Fibroblast of the aortic adventitia (primary cell): Measurements from ENCODE around the gene MAN2A1. TPM values are rescaled to one million over a fixed set of nuclear protein-coding genes. Genes with fewer than 3 reads are reported as not detected.

Experiments
- DNase-seq: peaks from one replicate; pipeline ENCODE4 v3.0.0-alpha.2; 2010; ENCODE audit warnings: low read depth
- H3K4me3 ChIP-seq: 2 replicates; pipeline ENCODE4 v1.5.1; 2011; ENCODE audit warnings: low read depth, mild to moderate bottlenecking, control low read depth, low read length, moderate library complexity
- total RNA-seq: library from RNA; depleted of rRNA; stranded (reverse); fragments of >200 nt; gene quantifications from 2 replicates; pipeline ENCODE4 v1.2.3, GENCODE V29; 2012; ENCODE audit warnings: low replicate concordance
- TF ChIP-seq, protein P1 (sequence below): IDR thresholded peaks from 2 replicates; pipeline ENCODE4 v1.5.1; 2011; ENCODE audit warnings: mild to moderate bottlenecking, low read length, control low read depth, inconsistent platforms; ENCODE audit not compliant: insufficient read depth

The MAN2A1 gene
- total RNA-seq, 1 donor, result 62.3 TPM

DNA sequence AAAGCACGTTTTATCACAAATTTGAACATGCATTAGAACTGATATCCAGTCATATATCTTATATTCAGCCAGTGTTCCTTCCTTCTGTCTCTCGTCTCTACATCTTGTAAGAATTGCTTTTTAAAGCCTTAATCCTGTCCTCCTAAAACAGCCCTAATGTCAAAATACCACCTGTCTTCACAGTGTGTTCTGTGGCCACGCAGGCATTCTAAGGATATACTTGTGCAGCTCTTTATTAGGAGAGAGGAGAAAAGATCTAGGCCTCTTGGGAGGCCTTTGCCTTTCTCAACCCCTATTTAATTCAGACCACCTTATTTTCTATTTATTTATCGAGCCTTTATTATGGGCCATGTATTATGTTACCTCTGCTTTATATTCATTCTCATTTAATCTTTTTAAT is 78.3 kb downstream of the MAN2A1 start:
- DNase-seq, result no peak
- no peak overlapping the region for H3K4me3 ChIP-seq
- TF ChIP-seq, protein P1, sequence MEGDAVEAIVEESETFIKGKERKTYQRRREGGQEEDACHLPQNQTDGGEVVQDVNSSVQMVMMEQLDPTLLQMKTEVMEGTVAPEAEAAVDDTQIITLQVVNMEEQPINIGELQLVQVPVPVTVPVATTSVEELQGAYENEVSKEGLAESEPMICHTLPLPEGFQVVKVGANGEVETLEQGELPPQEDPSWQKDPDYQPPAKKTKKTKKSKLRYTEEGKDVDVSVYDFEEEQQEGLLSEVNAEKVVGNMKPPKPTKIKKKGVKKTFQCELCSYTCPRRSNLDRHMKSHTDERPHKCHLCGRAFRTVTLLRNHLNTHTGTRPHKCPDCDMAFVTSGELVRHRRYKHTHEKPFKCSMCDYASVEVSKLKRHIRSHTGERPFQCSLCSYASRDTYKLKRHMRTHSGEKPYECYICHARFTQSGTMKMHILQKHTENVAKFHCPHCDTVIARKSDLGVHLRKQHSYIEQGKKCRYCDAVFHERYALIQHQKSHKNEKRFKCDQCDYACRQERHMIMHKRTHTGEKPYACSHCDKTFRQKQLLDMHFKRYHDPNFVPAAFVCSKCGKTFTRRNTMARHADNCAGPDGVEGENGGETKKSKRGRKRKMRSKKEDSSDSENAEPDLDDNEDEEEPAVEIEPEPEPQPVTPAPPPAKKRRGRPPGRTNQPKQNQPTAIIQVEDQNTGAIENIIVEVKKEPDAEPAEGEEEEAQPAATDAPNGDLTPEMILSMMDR, result no peak

DNA sequence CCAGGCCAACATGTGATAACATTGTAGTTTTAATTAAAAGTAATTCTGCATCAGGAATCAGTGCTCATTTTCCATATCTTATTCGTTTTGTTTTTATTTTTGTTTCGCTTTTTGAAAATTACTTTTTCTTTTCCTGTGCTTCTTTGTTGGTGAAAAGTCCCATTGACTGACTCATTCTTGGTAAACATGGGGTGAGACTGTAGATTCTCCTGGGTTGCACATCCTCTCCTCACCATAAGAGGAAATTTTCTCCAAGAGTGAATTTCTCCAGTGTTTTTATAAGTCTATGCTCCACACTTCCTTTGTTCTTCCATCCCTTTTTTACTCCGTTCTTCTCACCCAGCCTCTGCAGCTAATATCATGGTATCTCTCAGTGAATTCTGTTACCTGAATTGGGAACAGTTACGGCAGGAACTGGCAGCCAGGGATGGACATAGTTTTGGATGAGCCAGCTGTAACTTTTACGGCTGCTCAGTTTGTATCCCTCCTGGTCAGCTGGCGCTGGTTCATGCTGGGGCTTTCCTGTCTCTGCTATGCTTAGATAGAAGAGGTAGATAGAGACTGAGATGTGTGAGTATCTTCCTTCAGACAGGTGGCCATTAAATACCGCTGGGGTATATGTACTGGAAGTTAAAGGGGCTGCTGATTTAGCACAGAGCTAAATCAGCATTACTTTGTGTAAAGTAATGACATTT is 80.0 kb downstream of the MAN2A1 start:
- no peak overlapping the region for H3K4me3 ChIP-seq
- no peak for DNase-seq
- TF ChIP-seq, protein P1, result no peak

DNA sequence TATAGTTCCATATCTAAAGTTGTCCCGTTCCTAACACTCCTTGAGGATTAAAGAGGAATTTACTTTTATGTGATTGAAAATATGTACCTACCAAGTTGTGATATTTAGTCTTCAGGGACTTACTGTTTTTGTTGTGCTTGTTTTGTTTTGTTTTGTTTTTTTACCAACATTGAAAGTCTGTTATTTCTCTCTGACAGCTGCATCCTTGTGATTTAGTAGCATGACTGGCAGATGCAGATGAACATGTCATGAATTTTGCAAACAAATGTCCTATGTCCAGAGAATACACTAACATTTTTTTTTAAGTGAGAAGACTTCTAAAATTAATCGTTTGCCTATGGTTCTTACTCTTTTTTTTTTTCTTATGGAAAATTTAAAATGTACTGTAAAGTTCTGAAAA is 85.4 kb downstream of the MAN2A1 start:
- H3K4me3 ChIP-seq, result no peak overlapping the region
- TF ChIP-seq, protein P1, result no peak
- DNase-seq, result no peak

DNA sequence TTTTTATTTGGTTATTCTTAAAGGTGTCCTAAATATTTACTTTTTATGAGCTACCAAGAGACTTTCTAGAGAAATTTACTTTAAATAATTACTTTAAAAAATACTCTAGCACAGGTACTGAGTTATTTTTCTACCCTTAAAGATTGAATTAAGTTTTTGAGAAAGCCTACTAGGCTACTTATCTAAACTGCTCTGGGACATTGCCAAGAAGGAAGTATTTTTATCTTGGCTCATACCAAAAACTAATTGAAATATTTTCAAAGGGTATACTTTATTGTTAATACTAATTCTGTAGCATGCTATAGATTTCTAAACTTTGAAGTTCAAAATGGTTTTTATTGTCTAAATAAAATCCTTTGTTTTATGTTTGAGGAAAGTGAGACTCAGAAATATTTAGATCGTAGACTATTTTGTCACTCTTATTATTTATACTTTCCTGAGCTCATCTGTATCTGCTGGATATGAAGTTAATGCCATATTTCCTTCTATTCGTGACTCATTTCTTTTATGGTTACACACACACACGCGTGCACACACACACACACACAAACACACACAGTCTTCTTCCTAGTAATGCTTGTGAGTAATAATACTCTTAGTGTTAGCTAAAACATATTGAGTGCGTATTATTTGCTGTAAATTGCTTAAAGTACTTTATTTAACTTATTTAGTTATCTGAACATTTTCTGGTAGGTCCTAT is 89.5 kb downstream of the MAN2A1 start:
- no peak overlapping the region for H3K4me3 ChIP-seq
- TF ChIP-seq, protein P1, result no peak
- DNase-seq, result peak; percentile 36

DNA sequence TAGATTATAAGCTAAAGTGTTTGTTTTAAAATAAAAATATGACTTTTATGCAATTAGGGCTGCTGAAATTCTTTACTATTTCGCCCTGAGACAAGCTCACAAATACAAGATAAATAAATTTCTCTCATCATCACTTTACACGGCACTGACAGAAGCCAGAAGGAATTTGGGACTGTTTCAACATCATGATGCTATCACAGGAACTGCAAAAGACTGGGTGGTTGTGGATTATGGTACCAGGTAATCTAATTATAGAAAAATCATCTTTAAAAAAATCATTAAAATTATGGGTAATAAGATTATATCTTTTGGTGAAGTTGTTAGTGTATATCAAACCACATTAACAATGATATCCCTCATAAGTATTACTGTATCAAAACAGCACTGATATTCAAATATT is 95.0 kb downstream of the MAN2A1 start:
- DNase-seq, result no peak
- no peak overlapping the region for H3K4me3 ChIP-seq
- TF ChIP-seq, protein P1, result no peak

DNA sequence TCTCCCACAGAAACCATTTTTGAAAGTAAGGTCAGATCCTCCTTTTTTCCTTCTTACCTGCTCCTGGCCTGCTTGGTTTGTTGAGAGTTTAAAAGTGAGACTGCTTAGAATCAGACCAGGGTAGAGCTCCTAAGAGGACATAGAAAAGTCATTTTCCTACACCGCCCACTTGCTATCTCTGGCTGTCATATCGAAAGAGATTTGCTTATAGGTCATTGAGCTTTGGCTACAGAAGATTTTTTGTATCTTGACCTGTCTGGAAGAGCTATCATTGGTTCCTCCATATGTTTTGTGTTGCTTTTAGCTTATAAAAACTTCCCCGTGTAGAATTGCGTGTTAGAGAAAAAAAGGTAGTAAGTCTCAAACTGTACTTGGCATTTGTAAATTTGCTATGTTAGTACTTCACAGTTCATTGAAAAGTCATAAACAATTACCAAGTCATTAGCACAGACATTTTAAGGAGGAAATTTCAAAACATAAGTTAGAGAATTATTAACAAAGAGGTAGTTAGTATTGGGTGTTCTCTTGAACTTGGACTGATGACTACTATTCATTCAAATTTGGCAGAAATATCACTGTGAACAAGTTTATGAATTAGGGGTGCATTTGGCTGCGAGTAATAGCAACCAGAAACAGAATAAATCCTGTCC is 96.6 kb downstream of the MAN2A1 start:
- no peak overlapping the region for H3K4me3 ChIP-seq
- TF ChIP-seq, protein P1, result no peak
- DNase-seq, result no peak
